Omental fat pad (tissue), 4 donors: ENCODE data around the gene SHISA8. TPM values are rescaled to one million over a fixed set of nuclear protein-coding genes. Genes with fewer than 3 reads are reported as not detected.

Experiments used
- ATAC-seq: fragments of 150-250 bp; one replicate; pipeline ENCODE4 v1.9.1; 2016; ENCODE audit warnings: mild to moderate bottlenecking, moderate library complexity; ENCODE audit not compliant: low FRiP score
- DNase-seq: peaks from one replicate; pipeline ENCODE4 v3.0.0-alpha.2; 2019; ENCODE audit warnings: low spot score
- total RNA-seq, 4 donors: library from RNA; depleted of rRNA; stranded (reverse); fragments of >200 nt; gene quantifications; one replicate each; pipeline ENCODE4 v1.1.0, GENCODE V29; 2016
- TF ChIP-seq, protein P1 (sequence below), 3 donors: fragments of 450-650 bp; IDR thresholded peaks; one replicate each; pipeline ENCODE4 v1.5.1; 2016 to 2017; ENCODE audit warnings: antibody characterized with exemption in 3 of 3, mild to moderate bottlenecking in 3 of 3, moderate library complexity in 2 of 3

The SHISA8 gene
- total RNA-seq, 4 donors from 2014 or later, result not detected

- no peak for DNase-seq
- TF ChIP-seq, protein P1, sequence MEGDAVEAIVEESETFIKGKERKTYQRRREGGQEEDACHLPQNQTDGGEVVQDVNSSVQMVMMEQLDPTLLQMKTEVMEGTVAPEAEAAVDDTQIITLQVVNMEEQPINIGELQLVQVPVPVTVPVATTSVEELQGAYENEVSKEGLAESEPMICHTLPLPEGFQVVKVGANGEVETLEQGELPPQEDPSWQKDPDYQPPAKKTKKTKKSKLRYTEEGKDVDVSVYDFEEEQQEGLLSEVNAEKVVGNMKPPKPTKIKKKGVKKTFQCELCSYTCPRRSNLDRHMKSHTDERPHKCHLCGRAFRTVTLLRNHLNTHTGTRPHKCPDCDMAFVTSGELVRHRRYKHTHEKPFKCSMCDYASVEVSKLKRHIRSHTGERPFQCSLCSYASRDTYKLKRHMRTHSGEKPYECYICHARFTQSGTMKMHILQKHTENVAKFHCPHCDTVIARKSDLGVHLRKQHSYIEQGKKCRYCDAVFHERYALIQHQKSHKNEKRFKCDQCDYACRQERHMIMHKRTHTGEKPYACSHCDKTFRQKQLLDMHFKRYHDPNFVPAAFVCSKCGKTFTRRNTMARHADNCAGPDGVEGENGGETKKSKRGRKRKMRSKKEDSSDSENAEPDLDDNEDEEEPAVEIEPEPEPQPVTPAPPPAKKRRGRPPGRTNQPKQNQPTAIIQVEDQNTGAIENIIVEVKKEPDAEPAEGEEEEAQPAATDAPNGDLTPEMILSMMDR (IDR thresholded peaks at IDR 0.05), result no peak
- ATAC-seq, result no peak
Observed at GRCh38 chr22:41917903-41918791, 3.3 kb upstream of the SHISA8 start.

DNA sequence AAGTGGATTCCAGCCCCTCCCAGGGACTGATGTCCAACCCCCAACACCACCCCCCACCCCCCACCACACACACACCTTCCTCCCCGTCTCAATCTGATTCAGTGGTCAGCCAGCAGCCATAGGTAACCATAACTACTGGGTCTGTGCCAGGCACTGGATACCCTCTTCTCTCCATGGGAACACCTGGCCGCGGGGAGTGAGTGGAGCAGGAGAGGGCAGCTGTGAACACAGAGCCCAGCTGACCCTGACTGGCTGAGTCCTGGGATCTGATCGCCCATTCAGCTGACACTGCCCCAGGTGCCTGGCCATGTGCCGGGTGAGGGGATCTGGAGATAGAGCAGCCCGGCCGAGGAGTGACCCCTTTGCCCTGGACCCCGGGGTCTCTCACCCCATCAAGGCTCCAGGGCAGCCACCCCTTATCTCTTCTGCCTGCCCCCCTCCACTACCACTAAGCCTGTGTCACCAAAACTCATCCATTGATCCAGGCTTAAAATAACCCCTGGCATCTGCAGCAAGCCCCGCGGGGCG is 2.6 kb upstream of the SHISA8 start:
- ATAC-seq (no peak), DNase-seq (no peak)
- TF ChIP-seq, protein P1 (IDR thresholded peaks at IDR 0.05), result no peak

- DNase-seq (no peak), ATAC-seq (no peak)
- TF ChIP-seq, protein P1 (IDR thresholded peaks at IDR 0.05), result no peak
Observed at GRCh38 chr22:41916745-41917358, 2.0 kb upstream of the SHISA8 start.

GRCh38 chr22:41915786-41916493 is 1.1 kb upstream of the SHISA8 start:
- ATAC-seq (no peak), DNase-seq (no peak)
- TF ChIP-seq, protein P1 (IDR thresholded peaks at IDR 0.05), result no peak

DNA sequence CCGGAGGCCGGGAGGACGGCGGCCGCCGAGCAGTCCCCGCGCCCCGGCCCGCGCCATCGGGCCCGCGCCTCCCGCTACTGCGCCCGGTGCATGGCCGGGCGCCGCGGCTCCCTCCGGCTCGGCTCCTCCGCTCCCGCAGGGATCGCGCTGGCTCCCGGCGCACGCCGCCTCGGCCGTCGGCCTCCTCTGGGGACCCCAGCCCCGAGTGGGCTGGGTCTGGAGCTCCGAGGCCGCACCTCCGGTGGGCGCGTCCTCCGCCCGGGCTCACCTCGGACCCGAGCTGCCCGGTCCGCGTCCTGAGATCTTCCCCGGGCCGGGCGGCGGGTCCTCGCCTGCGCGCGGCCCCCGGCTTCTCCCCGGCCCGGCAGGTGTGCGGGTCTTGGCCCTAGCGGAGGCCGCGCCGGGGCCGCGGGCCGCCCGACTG is 251 bp downstream of the SHISA8 start:
- DNase-seq (no peak), ATAC-seq (no peak)
- TF ChIP-seq, protein P1 (IDR thresholded peaks at IDR 0.05), result no peak

- DNase-seq, result no peak
- ATAC-seq, result no peak
- TF ChIP-seq, protein P1 (IDR thresholded peaks at IDR 0.05), result no peak
Observed at GRCh38 chr22:41913842-41914534, 886 bp downstream of the SHISA8 start.
